Measurements from ENCODE around the gene DGAT2.

Gene DGAT2

DNA sequence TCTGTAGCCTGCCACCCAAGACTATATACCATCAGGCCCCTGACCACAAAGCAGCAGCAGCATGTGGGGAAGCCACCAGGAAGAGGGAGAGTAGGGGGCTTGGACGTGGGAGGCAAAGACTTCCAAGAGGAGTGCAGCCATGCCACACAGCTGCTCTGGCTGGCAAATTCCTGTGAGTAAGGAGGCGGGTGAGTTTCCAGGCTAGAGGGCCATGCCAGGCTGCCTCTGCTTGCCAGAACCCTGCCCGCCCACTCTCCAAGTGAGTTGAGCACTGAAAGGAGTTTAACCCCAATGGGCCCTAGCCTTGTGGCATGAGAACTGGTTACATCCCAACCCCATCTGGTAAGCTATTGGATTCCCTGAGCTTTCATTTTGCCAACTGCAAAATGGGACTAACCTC lies 4.7 kb upstream of the DGAT2 start:
- TF ChIP-seq, protein P1, sequence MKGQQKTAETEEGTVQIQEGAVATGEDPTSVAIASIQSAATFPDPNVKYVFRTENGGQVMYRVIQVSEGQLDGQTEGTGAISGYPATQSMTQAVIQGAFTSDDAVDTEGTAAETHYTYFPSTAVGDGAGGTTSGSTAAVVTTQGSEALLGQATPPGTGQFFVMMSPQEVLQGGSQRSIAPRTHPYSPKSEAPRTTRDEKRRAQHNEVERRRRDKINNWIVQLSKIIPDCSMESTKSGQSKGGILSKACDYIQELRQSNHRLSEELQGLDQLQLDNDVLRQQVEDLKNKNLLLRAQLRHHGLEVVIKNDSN (IDR thresholded peaks at IDR 0.05), result no peak
- TF ChIP-seq REST (IDR thresholded peaks at IDR 0.05; ENCODE audit: low read depth) (no peak), YY1 (IDR thresholded peaks at IDR 0.05; ENCODE audit: low read depth) (no peak), MAX (IDR thresholded peaks at IDR 0.05) (no peak), ZBTB7A (IDR thresholded peaks at IDR 0.05; ENCODE audit: low read depth) (no peak), TAF1 (IDR thresholded peaks at IDR 0.05; ENCODE audit: low read depth) (no peak), FOXM1 (IDR thresholded peaks at IDR 0.05; ENCODE audit: borderline replicate concordance, low read depth) (no peak), NFIC (IDR thresholded peaks at IDR 0.05) (no peak), CREB1 (IDR thresholded peaks at IDR 0.05; ENCODE audit: low read depth) (no peak)

DNA sequence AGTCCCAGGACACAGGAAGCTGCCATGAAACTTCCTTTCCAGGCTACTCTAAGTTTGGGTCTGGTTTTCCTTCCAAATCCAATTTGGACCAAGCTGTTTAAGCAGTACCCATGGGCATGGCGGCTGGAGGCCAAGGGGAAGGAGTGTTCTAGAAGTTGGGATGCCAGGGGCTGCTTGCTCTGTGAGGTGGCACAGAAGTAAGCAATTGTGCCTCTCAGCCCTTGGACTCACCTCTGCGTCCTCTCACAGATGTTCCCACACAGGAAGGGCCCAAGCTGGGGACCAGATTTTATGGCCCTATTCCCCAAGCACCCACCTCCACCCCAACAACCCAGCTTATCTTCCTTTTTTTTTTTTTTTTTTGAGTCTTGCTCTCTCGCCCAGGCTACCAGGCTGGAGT lies 3.5 kb upstream of the DGAT2 start:
- no peak for TF ChIP-seq EP300 (IDR thresholded peaks at IDR 0.05; ENCODE audit: borderline replicate concordance)
- no peak for TF ChIP-seq CREB1 (IDR thresholded peaks at IDR 0.05; ENCODE audit: low read depth)
- no peak for TF ChIP-seq CEBPB (IDR thresholded peaks at IDR 0.05)
- TF ChIP-seq YY1 (IDR thresholded peaks at IDR 0.05; ENCODE audit: low read depth), result no peak

- no peak for TF ChIP-seq YY1 (IDR thresholded peaks at IDR 0.05; ENCODE audit: low read depth)
- no peak for TF ChIP-seq TAF1 (IDR thresholded peaks at IDR 0.05; ENCODE audit: low read depth)
- TF ChIP-seq, protein P1 (IDR thresholded peaks at IDR 0.05), result no peak
- no peak for TF ChIP-seq ZBTB7A (IDR thresholded peaks at IDR 0.05; ENCODE audit: low read depth)
- TF ChIP-seq NFIC (IDR thresholded peaks at IDR 0.05), result no peak
- no peak for TF ChIP-seq MAX (IDR thresholded peaks at IDR 0.05)
- no peak for TF ChIP-seq TCF12 (IDR thresholded peaks at IDR 0.05; ENCODE audit: low read depth)
- no peak for TF ChIP-seq TEAD4 (IDR thresholded peaks at IDR 0.05)
- no peak for TF ChIP-seq REST (IDR thresholded peaks at IDR 0.05; ENCODE audit: low read depth)
- no peak for TF ChIP-seq CREB1 (IDR thresholded peaks at IDR 0.05; ENCODE audit: low read depth)
- no peak for TF ChIP-seq CEBPB (IDR thresholded peaks at IDR 0.05)
- TF ChIP-seq EGR1 (IDR thresholded peaks at IDR 0.05), result no peak
- TF ChIP-seq FOXM1 (IDR thresholded peaks at IDR 0.05; ENCODE audit: borderline replicate concordance, low read depth), result no peak
- TF ChIP-seq RAD21 (IDR thresholded peaks at IDR 0.05; ENCODE audit: low read depth), result no peak
- TF ChIP-seq EP300 (IDR thresholded peaks at IDR 0.05; ENCODE audit: borderline replicate concordance), result no peak
Observed at GRCh38 chr11:75766443-75767227, 1.9 kb upstream of the DGAT2 start.

DNA sequence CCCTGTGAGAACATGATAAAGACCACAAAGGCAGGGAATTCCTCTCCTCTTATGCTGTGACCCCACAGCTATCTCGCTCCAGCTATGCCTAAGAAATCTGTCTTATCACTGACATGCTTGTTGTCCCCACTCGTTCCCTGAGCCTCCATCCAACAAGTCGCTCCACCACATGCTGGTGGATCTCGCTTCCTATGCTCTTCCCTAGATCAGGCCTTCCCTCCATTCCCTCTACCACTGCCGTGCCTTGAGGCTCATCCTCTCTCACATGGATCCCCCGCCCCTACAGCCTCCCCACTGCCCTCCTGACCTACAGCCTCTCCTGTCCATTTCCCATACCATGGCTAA lies 1.4 kb upstream of the DGAT2 start:
- TF ChIP-seq YY1 (IDR thresholded peaks at IDR 0.05; ENCODE audit: low read depth), result no peak
- TF ChIP-seq REST (IDR thresholded peaks at IDR 0.05; ENCODE audit: low read depth), result no peak
- no peak for TF ChIP-seq CREB1 (IDR thresholded peaks at IDR 0.05; ENCODE audit: low read depth)
- TF ChIP-seq NFIC (IDR thresholded peaks at IDR 0.05), result no peak
- TF ChIP-seq TEAD4 (IDR thresholded peaks at IDR 0.05), result no peak

DNA sequence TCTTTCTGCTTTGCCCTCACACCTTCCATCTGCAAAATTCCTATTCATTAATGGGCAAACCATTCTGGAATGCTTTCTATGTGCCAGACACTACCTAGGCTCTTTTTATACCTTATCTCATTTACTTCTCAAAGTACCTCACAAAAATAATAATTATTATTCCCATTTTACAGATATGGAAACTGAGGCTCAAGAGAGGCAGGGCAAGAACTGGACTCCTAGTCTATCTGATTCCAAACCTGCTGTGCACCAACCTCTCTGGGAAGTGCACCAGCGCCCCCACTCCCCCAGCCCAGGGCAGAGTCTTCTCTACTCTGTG lies 826 bp upstream of the DGAT2 start:
- no peak for TF ChIP-seq REST (IDR thresholded peaks at IDR 0.05; ENCODE audit: low read depth)
- TF ChIP-seq ZBTB7A (IDR thresholded peaks at IDR 0.05; ENCODE audit: low read depth), result no peak
- no peak for TF ChIP-seq TAF1 (IDR thresholded peaks at IDR 0.05; ENCODE audit: low read depth)
- TF ChIP-seq MAX (IDR thresholded peaks at IDR 0.05), result no peak
- TF ChIP-seq TCF12 (IDR thresholded peaks at IDR 0.05; ENCODE audit: low read depth), result no peak
- no peak for TF ChIP-seq RAD21 (IDR thresholded peaks at IDR 0.05; ENCODE audit: low read depth)
- TF ChIP-seq EGR1 (IDR thresholded peaks at IDR 0.05), result no peak
- no peak for TF ChIP-seq CEBPB (IDR thresholded peaks at IDR 0.05)
- no peak for TF ChIP-seq NFIC (IDR thresholded peaks at IDR 0.05)
- TF ChIP-seq EP300 (IDR thresholded peaks at IDR 0.05; ENCODE audit: borderline replicate concordance), result no peak
- TF ChIP-seq TEAD4 (IDR thresholded peaks at IDR 0.05), result no peak
- TF ChIP-seq CREB1 (IDR thresholded peaks at IDR 0.05; ENCODE audit: low read depth), result no peak
- TF ChIP-seq, protein P1 (IDR thresholded peaks at IDR 0.05), result no peak
- no peak for TF ChIP-seq YY1 (IDR thresholded peaks at IDR 0.05; ENCODE audit: low read depth)
- TF ChIP-seq FOXM1 (IDR thresholded peaks at IDR 0.05; ENCODE audit: borderline replicate concordance, low read depth), result no peak

Data from Ishikawa (cell line).